WTC11 (cell line): ENCODE data around the gene TMEM119. TPM values are rescaled to one million over a fixed set of nuclear protein-coding genes. Genes with fewer than 3 reads are reported as not detected.

Experiments
- ATAC-seq: fragments of 200-7000 bp; cut with Tn5 transposase; 2 replicates; pipeline ENCODE4 v1.10.0; 2021; ENCODE audit warnings: mild to moderate bottlenecking, moderate library complexity
- CTCF ChIA-PET: fragments of 300-600 bp; sonication (Branson Sonifier 250); formaldehyde crosslinking; loops from one replicate; lab custom pipeline; 2021; ENCODE audit warnings: antibody characterized with exemption; lab: Charles Lee
- POLR2A ChIA-PET: fragments of 350-600 bp; sonication (Branson Sonifier 250); formaldehyde crosslinking; loops from one replicate; lab custom pipeline; 2021; ENCODE audit warnings: antibody characterized with exemption; lab: Charles Lee
- DNase-seq: peaks from one replicate; pipeline ENCODE4 v3.0.0; 2021; ENCODE audit warnings: low spot score
- H3K27ac Mint-ChIP-seq: 2 replicates; pipeline ENCODE4 v1.8.0; 2021; ENCODE audit warnings: mixed read lengths
- H3K27me3 Mint-ChIP-seq: 2 replicates; pipeline ENCODE4 v1.8.0; 2021; ENCODE audit warnings: low read depth, mild to moderate bottlenecking, moderate library complexity, mixed read lengths
- H3K36me3 Mint-ChIP-seq: 2 replicates; pipeline ENCODE4 v1.8.0; 2021; ENCODE audit warnings: mixed read lengths
- H3K4me1 Mint-ChIP-seq: 2 replicates; pipeline ENCODE4 v1.8.0; 2022; ENCODE audit warnings: mixed read lengths
- H3K4me3 Mint-ChIP-seq: 2 replicates; pipeline ENCODE4 v1.8.0; 2021; ENCODE audit warnings: mild to moderate bottlenecking, moderate library complexity, mixed read lengths
- H3K9me3 Mint-ChIP-seq: 2 replicates; pipeline ENCODE4 v1.8.0; 2021; ENCODE audit warnings: mixed read lengths
- CREB1 ChIP-seq: sonication (generic); formaldehyde crosslinking; IDR thresholded peaks from 2 replicates; pipeline ENCODE4 v1.8.0; 2023; ENCODE audit warnings: mild to moderate bottlenecking, missing genetic modification reagents
- CREM ChIP-seq: sonication (generic); formaldehyde crosslinking; IDR thresholded peaks from 2 replicates; pipeline ENCODE4 v1.8.1; 2022; ENCODE audit warnings: mild to moderate bottlenecking, missing genetic modification reagents, moderate library complexity
- FOXJ3 ChIP-seq: sonication (generic); formaldehyde crosslinking; IDR thresholded peaks from 2 replicates; pipeline ENCODE4 v1.9.0; 2021; ENCODE audit warnings: missing genetic modification reagents, mild to moderate bottlenecking, borderline replicate concordance
- FOXP4 ChIP-seq: sonication (generic); formaldehyde crosslinking; IDR thresholded peaks from 2 replicates; pipeline ENCODE4 v1.8.0; 2022; ENCODE audit warnings: mild to moderate bottlenecking, missing genetic modification reagents
- GRHL2 ChIP-seq: fragments of 250-450 bp; sonication (Bioruptor Pico); IDR thresholded peaks from 2 replicates; pipeline ENCODE4 v1.8.0; 2022; ENCODE audit warnings: mild to moderate bottlenecking, moderate library complexity; ENCODE audit not compliant: insufficient replicate concordance, severe bottlenecking
- IRF2 ChIP-seq: sonication (generic); formaldehyde crosslinking; IDR thresholded peaks from 2 replicates; pipeline ENCODE4 v1.8.0; 2022; ENCODE audit warnings: low read depth, missing genetic modification reagents, borderline replicate concordance
- PRDM15 ChIP-seq: sonication (generic); formaldehyde crosslinking; IDR thresholded peaks from 2 replicates; pipeline ENCODE4 v1.8.0; 2022; ENCODE audit warnings: missing genetic modification reagents
- PRRX2 ChIP-seq: fragments of 250-450 bp; sonication (Bioruptor Pico); IDR thresholded peaks from 2 replicates; pipeline ENCODE4 v1.8.0; 2021; ENCODE audit warnings: mild to moderate bottlenecking
- RORB ChIP-seq: fragments of 250-450 bp; sonication (Bioruptor Pico); IDR thresholded peaks from 2 replicates; pipeline ENCODE4 v1.9.0; 2021; ENCODE audit warnings: mild to moderate bottlenecking
- SMAD3 ChIP-seq: sonication (generic); formaldehyde crosslinking; IDR thresholded peaks from 2 replicates; pipeline ENCODE4 v1.8.0; 2022; ENCODE audit warnings: missing genetic modification reagents, mild to moderate bottlenecking, borderline replicate concordance
- SMAD4 ChIP-seq: sonication (generic); formaldehyde crosslinking; IDR thresholded peaks from 2 replicates; pipeline ENCODE4 v1.8.0; 2022; ENCODE audit warnings: mild to moderate bottlenecking, missing genetic modification reagents
- TEAD1 ChIP-seq: sonication (generic); formaldehyde crosslinking; IDR thresholded peaks from 2 replicates; pipeline ENCODE4 v1.8.0; 2022; ENCODE audit warnings: mild to moderate bottlenecking, missing genetic modification reagents
- USF2 ChIP-seq: sonication (generic); formaldehyde crosslinking; IDR thresholded peaks from 2 replicates; pipeline ENCODE4 v1.8.1; 2023; ENCODE audit warnings: mild to moderate bottlenecking, missing genetic modification reagents, moderate library complexity
- ZMAT4 ChIP-seq: fragments of 250-450 bp; sonication (Bioruptor Pico); IDR thresholded peaks from 2 replicates; pipeline ENCODE4 v1.9.0; 2021; ENCODE audit warnings: mild to moderate bottlenecking
- ZNF121 ChIP-seq: sonication (generic); formaldehyde crosslinking; IDR thresholded peaks from 2 replicates; pipeline ENCODE4 v1.8.0; 2023; ENCODE audit warnings: missing genetic modification reagents
- ZNF263 ChIP-seq: sonication (generic); formaldehyde crosslinking; IDR thresholded peaks from 2 replicates; pipeline ENCODE4 v1.8.1; 2022; ENCODE audit warnings: low read depth, mild to moderate bottlenecking, moderate library complexity, missing genetic modification reagents
- ZNF317 ChIP-seq: sonication (generic); formaldehyde crosslinking; IDR thresholded peaks from 2 replicates; pipeline ENCODE4 v1.8.1; 2023; ENCODE audit warnings: low read depth, mild to moderate bottlenecking, moderate library complexity, missing genetic modification reagents, borderline replicate concordance
- ZNF425 ChIP-seq: fragments of 250-450 bp; sonication (Bioruptor Pico); conservative IDR thresholded peaks from 2 replicates; pipeline ENCODE4 v1.9.0; 2021; ENCODE audit warnings: mild to moderate bottlenecking
- ZNF532 ChIP-seq: fragments of 250-450 bp; sonication (Bioruptor Pico); IDR thresholded peaks from 2 replicates; pipeline ENCODE4 v1.9.0; 2021; ENCODE audit warnings: mild to moderate bottlenecking, borderline replicate concordance
- ZNF671 ChIP-seq: fragments of 250-450 bp; sonication (Bioruptor Pico); IDR thresholded peaks from 2 replicates; pipeline ENCODE4 v1.8.0; 2021; ENCODE audit warnings: mild to moderate bottlenecking
- total RNA-seq: library from RNA; stranded (reverse); gene quantifications from 3 replicates; pipeline ENCODE4 v1.2.3, GENCODE V29; 2021

The TMEM119 gene
- total RNA-seq, 1 experiment from 2014 or later: 0.20 TPM

- ATAC-seq: no peak
- POLR2A ChIA-PET: no interaction called here
- Mint-ChIP-seq H3K9me3 (no peaks in the 10 kb centered on the region), H3K27ac (no peak overlapping the region), H3K27me3 (peaks cover 2% of the 10 kb centered on the region; the same call in 1 of the 2 replicates), H3K4me3 (no peak overlapping the region), H3K4me1 (peaks cover 22% of the 10 kb centered on the region), H3K36me3 (no peaks in the 10 kb centered on the region)
- CTCF ChIA-PET: interaction anchor here (2.2 to 2.5 kb wide), 2 partner anchors 9 to 10 kb away, joined by 7 to 11 read pairs; no protein-coding TSS in a partner anchor
- TF ChIP-seq FOXP4 (CRISPR knock-in tag): no peak
- TF ChIP-seq ZNF317 (CRISPR knock-in tag): no peak
- no peak for TF ChIP-seq ZNF671 (CRISPR knock-in tag)
- no peak for TF ChIP-seq PRRX2
- no peak for TF ChIP-seq CREB1 (CRISPR knock-in tag)
- no peak for TF ChIP-seq SMAD3 (CRISPR knock-in tag)
- TF ChIP-seq PRDM15: no peak
- no peak for TF ChIP-seq FOXJ3 (CRISPR knock-in tag)
- no peak for TF ChIP-seq GRHL2 (CRISPR knock-in tag)
- no peak for TF ChIP-seq TEAD1 (CRISPR knock-in tag)
- no peak for TF ChIP-seq CREM (CRISPR knock-in tag)
- TF ChIP-seq IRF2 (CRISPR knock-in tag): no peak
- no peak for TF ChIP-seq ZNF121 (CRISPR knock-in tag)
- DNase-seq: no peak
These were observed 10.7 kb upstream of the TMEM119 start for GRCh38 chr12:108608616-108609015.

- peaks cover 2% of the 10 kb centered on the region; the same call in 1 of the 2 replicates for H3K27me3 Mint-ChIP-seq
- no peaks in the 10 kb centered on the region for H3K36me3 Mint-ChIP-seq
- no peak overlapping the region for H3K27ac Mint-ChIP-seq
- ChIA-PET POLR2A (no interaction called here), CTCF (interaction anchor here (2.2 kb wide), 1 partner anchor 10 kb away, joined by 11 read pairs; no protein-coding TSS in a partner anchor)
- H3K9me3 Mint-ChIP-seq: no peaks in the 10 kb centered on the region
- ATAC-seq (no peak), DNase-seq (no peak)
- H3K4me3 Mint-ChIP-seq: no peak overlapping the region
- H3K4me1 Mint-ChIP-seq: peaks cover 17% of the 10 kb centered on the region
- no peak for TF ChIP-seq IRF2 (CRISPR knock-in tag)
- no peak for TF ChIP-seq ZMAT4 (CRISPR knock-in tag)
- no peak for TF ChIP-seq USF2 (CRISPR knock-in tag)
- TF ChIP-seq SMAD4 (CRISPR knock-in tag): no peak
- no peak for TF ChIP-seq ZNF425 (CRISPR knock-in tag)
- no peak for TF ChIP-seq ZNF263
- TF ChIP-seq RORB: no peak
- TF ChIP-seq ZNF532 (CRISPR knock-in tag): no peak
These were observed 10.2 kb upstream of the TMEM119 start for GRCh38 chr12:108607981-108608600.
